OCI-LY3 (cell line): ENCODE measurements around the gene VAMP5.
"Not testable (repeated sequence)": the region's sequence is repeated elsewhere in the genome, so short reads cannot be mapped to it uniquely, and the experiment has no call there.

Experiments
- H2AFZ ChIP-seq: fragments of 200-600, 300-600 bp; shearing (Covaris generic); 2 replicates; pipeline ENCODE4 v1.6.0; 2014; ENCODE audit warnings: antibody characterized with exemption, low read depth, low read length
- H3K27ac ChIP-seq: fragments of 200-600, 300-600 bp; sonication (generic); 2 replicates; pipeline ENCODE4 v1.5.1; 2014; ENCODE audit warnings: mild to moderate bottlenecking, low read length, moderate library complexity, mixed read lengths
- H3K27me3 ChIP-seq: fragments of 200-600, 300-600 bp; sonication (generic); 2 replicates; pipeline ENCODE4 v1.6.1; 2014; ENCODE audit warnings: low read depth, low read length, mixed read lengths
- H3K36me3 ChIP-seq: fragments of 200-600, 300-600 bp; sonication (generic); replicated peaks from 2 replicates; pipeline ENCODE3; 2014; ENCODE audit warnings: low read depth, low read length, mixed read lengths
- H3K4me1 ChIP-seq: fragments of 300-600, 200-600 bp; sonication (generic); 2 replicates; pipeline ENCODE4 v1.6.1; 2014; ENCODE audit warnings: low read length, mixed read lengths
- H3K4me2 ChIP-seq: fragments of 200-600, 300-600 bp; sonication (generic); 2 replicates; pipeline ENCODE4 v1.6.1; 2014; ENCODE audit warnings: low read length, mixed read lengths
- H3K4me3 ChIP-seq: fragments of 300-600, 200-600 bp; sonication (generic); 2 replicates; pipeline ENCODE4 v1.5.1; 2014; ENCODE audit warnings: antibody characterized with exemption, mild to moderate bottlenecking, low read length, moderate library complexity
- H3K79me2 ChIP-seq: fragments of 300-600, 200-600 bp; shearing (Covaris generic); 2 replicates; pipeline ENCODE4 v1.6.1; 2014; ENCODE audit warnings: mild to moderate bottlenecking, low read length, mixed read lengths
- H3K9ac ChIP-seq: fragments of 300-600, 200-600 bp; shearing (Covaris generic); 2 replicates; pipeline ENCODE4 v1.6.0; 2014; ENCODE audit warnings: mild to moderate bottlenecking, low read length, moderate library complexity
- H3K9me3 ChIP-seq: fragments of 200-600, 300-600 bp; shearing (Covaris generic); 2 replicates; pipeline ENCODE4 v1.6.1; 2014; ENCODE audit warnings: low read length, mixed read lengths; ENCODE audit not compliant: insufficient read depth
- H4K20me1 ChIP-seq: fragments of 200-600, 300-600 bp; sonication (generic); 2 replicates; pipeline ENCODE4 v1.6.1; 2016; ENCODE audit warnings: low read length, mixed read lengths; ENCODE audit not compliant: insufficient read depth
- CTCF ChIP-seq: fragments of 200-600, 300-600 bp; sonication (generic); IDR thresholded peaks from 2 replicates; pipeline ENCODE4 v1.5.1; 2014; ENCODE audit warnings: antibody characterized with exemption, low read length, low read depth
- EZH2phosphoT487 ChIP-seq: fragments of 200-600 bp; shearing (Covaris generic); IDR thresholded peaks from 2 replicates; pipeline ENCODE4 v1.6.1; 2018; ENCODE audit warnings: antibody characterized with exemption, mixed run types, low read depth

Gene VAMP5

GRCh38 chr2:85541753-85542457 is 42.3 kb upstream of the VAMP5 start:
- peaks cover 45% of the 10 kb centered on the region for H3K36me3 ChIP-seq
- no peak for TF ChIP-seq CTCF
- no peak for TF ChIP-seq EZH2phosphoT487
- H3K9ac ChIP-seq: no peak overlapping the region
- H3K4me3 ChIP-seq: peak overlapping the region; percentile 96; the same call in 1 of the 2 replicates
- H3K4me2 ChIP-seq: no peak overlapping the region
- no peak overlapping the region for H3K27ac ChIP-seq
- H3K4me1 ChIP-seq: peaks cover 16% of the 10 kb centered on the region
- H2AFZ ChIP-seq: no peak overlapping the region
- no peaks in the 10 kb centered on the region for H3K27me3 ChIP-seq
- H4K20me1 ChIP-seq: peaks cover 39% of the 10 kb centered on the region
- no peaks in the 10 kb centered on the region for H3K9me3 ChIP-seq
- peaks cover 64% of the 10 kb centered on the region for H3K79me2 ChIP-seq

GRCh38 chr2:85542777-85543176 is 41.5 kb upstream of the VAMP5 start:
- peaks cover 39% of the 10 kb centered on the region for H4K20me1 ChIP-seq
- H3K4me3 ChIP-seq: no peak overlapping the region
- no peaks in the 10 kb centered on the region for H3K27me3 ChIP-seq
- H3K36me3 ChIP-seq: peaks cover 52% of the 10 kb centered on the region
- peaks cover 16% of the 10 kb centered on the region for H3K4me1 ChIP-seq
- no peaks in the 10 kb centered on the region for H3K9me3 ChIP-seq
- H3K4me2 ChIP-seq: no peak overlapping the region
- no peak overlapping the region for H3K9ac ChIP-seq
- H3K27ac ChIP-seq: no peak overlapping the region
- TF ChIP-seq EZH2phosphoT487: no peak
- TF ChIP-seq CTCF: no peak
- no peak overlapping the region for H2AFZ ChIP-seq
- H3K79me2 ChIP-seq: peaks cover 55% of the 10 kb centered on the region

- H2AFZ ChIP-seq, H3K4me2 ChIP-seq, H3K27me3 ChIP-seq, H3K9ac ChIP-seq, H3K27ac ChIP-seq, H3K9me3 ChIP-seq, H3K4me3 ChIP-seq: not testable (repeated sequence)
- Histone ChIP-seq H4K20me1 (peaks cover 39% of the 10 kb centered on the region), H3K79me2 (peaks cover 40% of the 10 kb centered on the region), H3K36me3 (peaks cover 55% of the 10 kb centered on the region), H3K4me1 (peaks cover 16% of the 10 kb centered on the region)
These were observed 40.0 kb upstream of the VAMP5 start for GRCh38 chr2:85544254-85544691.

GRCh38 chr2:85544915-85545779 is 39.1 kb upstream of the VAMP5 start:
- not testable (repeated sequence) for H3K27ac ChIP-seq, H3K27me3 ChIP-seq, H2AFZ ChIP-seq, H3K4me3 ChIP-seq, H3K9me3 ChIP-seq, H3K9ac ChIP-seq, H3K4me2 ChIP-seq
- Histone ChIP-seq H3K79me2 (peaks cover 31% of the 10 kb centered on the region), H4K20me1 (peaks cover 34% of the 10 kb centered on the region), H3K36me3 (peaks cover 54% of the 10 kb centered on the region), H3K4me1 (peaks cover 16% of the 10 kb centered on the region)

GRCh38 chr2:85545780-85546240 is 38.4 kb upstream of the VAMP5 start:
- TF ChIP-seq EZH2phosphoT487 (no peak), CTCF (no peak)
- H4K20me1 ChIP-seq: peaks cover 27% of the 10 kb centered on the region
- H3K36me3 ChIP-seq: peaks cover 54% of the 10 kb centered on the region
- H3K4me1 ChIP-seq: peaks cover 12% of the 10 kb centered on the region
- no peak overlapping the region for H3K4me3 ChIP-seq
- H2AFZ ChIP-seq: no peak overlapping the region
- no peak overlapping the region for H3K4me2 ChIP-seq
- H3K9me3 ChIP-seq: no peaks in the 10 kb centered on the region
- H3K27me3 ChIP-seq: no peaks in the 10 kb centered on the region
- no peak overlapping the region for H3K9ac ChIP-seq
- H3K79me2 ChIP-seq: peaks cover 25% of the 10 kb centered on the region
- no peak overlapping the region for H3K27ac ChIP-seq
